HG02759 (cell line): Measurements from ENCODE around the gene CMC1.

Experiments used
- ATAC-seq: cut with Tn5 transposase; IDR thresholded peaks from one replicate; pipeline ENCODE4 v1.9.1; 2021; ENCODE audit warnings: mild to moderate bottlenecking, moderate library complexity; ENCODE audit not compliant: unreplicated experiment

CMC1 gene

DNA sequence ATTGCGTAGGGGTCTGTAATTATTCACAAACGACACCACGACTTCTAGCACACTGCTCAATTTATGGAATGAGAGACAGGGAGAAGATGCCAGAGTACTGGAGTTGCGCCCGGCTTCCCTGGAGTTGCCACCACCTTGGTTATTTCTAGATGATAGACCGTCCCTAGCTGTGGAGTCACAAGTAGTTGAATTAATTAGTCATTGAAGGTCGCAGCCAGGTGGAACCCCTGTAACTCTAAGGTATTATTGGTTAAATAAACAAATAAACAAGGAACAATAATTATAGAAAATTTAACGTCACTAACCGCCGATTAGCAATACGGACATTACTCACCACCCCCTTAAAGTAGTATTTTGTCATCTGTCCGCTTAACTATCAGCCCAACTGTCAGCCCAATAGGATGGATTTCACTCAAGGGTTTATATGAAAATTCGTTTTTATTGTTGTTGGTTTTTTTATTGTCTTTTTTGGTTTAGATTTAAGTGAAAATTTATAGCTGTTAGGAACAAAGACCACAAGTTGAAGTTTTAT lies 108.1 kb downstream of the CMC1 start:
- ATAC-seq: no peak
